ENCODE measurements around the gene TAOK3. TPM values are rescaled to one million over a fixed set of nuclear protein-coding genes. Genes with fewer than 3 reads are reported as not detected.
A peak's percentile ranks its signal among the peaks of the same experiment; 100 is the strongest.

The TAOK3 gene
- total RNA-seq, 2 experiments from 2014 or later, result 46.0 to 47.1 TPM

- no peak overlapping the region for H3K27ac Mint-ChIP-seq
- H3K4me1 Mint-ChIP-seq (ENCODE audit: low read depth), result peaks cover 8% of the 10 kb centered on the region
- TF ChIP-seq CTCF (IDR thresholded peaks at IDR 0.05), result no peak
- POLR2A ChIA-PET, result interaction anchor here (2.6 kb wide), 1 partner anchor 12 kb away, joined by 10 read pairs; the partner anchor contains the start of gene PEBP1
- CTCF ChIA-PET, result no interaction called here
- no peaks in the 10 kb centered on the region for H3K27me3 Mint-ChIP-seq
- DNase-seq, result no peak
- H3K36me3 Mint-ChIP-seq (ENCODE audit: low read depth), result peaks cover 45% of the 10 kb centered on the region
- intact Hi-C loops (cut with micrococcal nuclease), result no loop called here
- H3K9me3 Mint-ChIP-seq, result no peaks in the 10 kb centered on the region
- ATAC-seq, result no peak
- no peak overlapping the region for H3K4me3 Mint-ChIP-seq
Observed at GRCh38 chr12:118148287-118148686, 224.4 kb downstream of the TAOK3 start.

- ATAC-seq (no peak), DNase-seq (no peak)
- Mint-ChIP-seq H3K4me3 (no peak overlapping the region), H3K36me3 (ENCODE audit: low read depth) (peaks cover 51% of the 10 kb centered on the region), H3K4me1 (ENCODE audit: low read depth) (peaks cover 12% of the 10 kb centered on the region), H3K27ac (peak overlapping the region; percentile 72), H3K27me3 (no peaks in the 10 kb centered on the region), H3K9me3 (no peaks in the 10 kb centered on the region)
- TF ChIP-seq CTCF (IDR thresholded peaks at IDR 0.05), result no peak
- intact Hi-C loops (cut with micrococcal nuclease), result no loop called here
- POLR2A ChIA-PET, result no interaction called here
- CTCF ChIA-PET, result no interaction called here
Observed at GRCh38 chr12:118145798-118146156, 226.9 kb downstream of the TAOK3 start.

GRCh38 chr12:118145113-118145797 is 227.5 kb downstream of the TAOK3 start:
- intact Hi-C loops (cut with micrococcal nuclease), result no loop called here
- CTCF ChIA-PET, result no interaction called here

GRCh38 chr12:118144499-118144898 is 228.2 kb downstream of the TAOK3 start:
- H3K36me3 Mint-ChIP-seq (ENCODE audit: low read depth), result peaks cover 59% of the 10 kb centered on the region
- intact Hi-C loops (cut with micrococcal nuclease), result no loop called here
- no peak for TF ChIP-seq CTCF (IDR thresholded peaks at IDR 0.05)
- no peaks in the 10 kb centered on the region for H3K9me3 Mint-ChIP-seq
- H3K27ac Mint-ChIP-seq, result peak overlapping the region; percentile 72
- CTCF ChIA-PET, result no interaction called here
- DNase-seq, result no peak
- no peak overlapping the region for H3K4me3 Mint-ChIP-seq
- no peak for ATAC-seq
- no peaks in the 10 kb centered on the region for H3K27me3 Mint-ChIP-seq
- H3K4me1 Mint-ChIP-seq (ENCODE audit: low read depth), result peaks cover 16% of the 10 kb centered on the region
- POLR2A ChIA-PET, result interaction anchor here (0.6 kb wide), 1 partner anchor 100 kb away, joined by 3 read pairs; no protein-coding TSS in a partner anchor

More at GRCh38 chr12:118145113-118145797, 227.5 kb downstream of the TAOK3 start:
- ATAC-seq (no peak), DNase-seq (no peak)
- no peak overlapping the region for H3K4me3 Mint-ChIP-seq
- peaks cover 12% of the 10 kb centered on the region for H3K4me1 Mint-ChIP-seq (ENCODE audit: low read depth)
- H3K27ac Mint-ChIP-seq, result peak overlapping the region; percentile 72
- peaks cover 52% of the 10 kb centered on the region for H3K36me3 Mint-ChIP-seq (ENCODE audit: low read depth)
- H3K9me3 Mint-ChIP-seq, result no peaks in the 10 kb centered on the region
- TF ChIP-seq CTCF (IDR thresholded peaks at IDR 0.05), result no peak
- no peaks in the 10 kb centered on the region for H3K27me3 Mint-ChIP-seq
- POLR2A ChIA-PET, result interaction anchor here (0.6 kb wide), 1 partner anchor 101 kb away, joined by 3 read pairs; no protein-coding TSS in a partner anchor

- no peak for TF ChIP-seq CTCF (IDR thresholded peaks at IDR 0.05)
- POLR2A ChIA-PET, result interaction anchor here (1.4 to 1.9 kb wide), 2 partner anchors 10 to 233 kb away, joined by 6 to 7 read pairs; no protein-coding TSS in a partner anchor
- CTCF ChIA-PET, result interaction anchor here (1.2 to 2.4 kb wide), 5 partner anchors 13 to 291 kb away, joined by 3 to 13 read pairs (median 4); no protein-coding TSS in a partner anchor
- Mint-ChIP-seq H3K4me1 (ENCODE audit: low read depth) (peaks cover 34% of the 10 kb centered on the region), H3K27ac (no peak overlapping the region), H3K27me3 (no peaks in the 10 kb centered on the region), H3K36me3 (ENCODE audit: low read depth) (peaks cover 61% of the 10 kb centered on the region), H3K9me3 (no peaks in the 10 kb centered on the region), H3K4me3 (no peak overlapping the region)
- ATAC-seq (no peak), DNase-seq (no peak)
- intact Hi-C loops (cut with micrococcal nuclease), result no loop called here
Observed at GRCh38 chr12:118140825-118141224, 231.9 kb downstream of the TAOK3 start.
